Measurements from ENCODE around the gene ZFYVE28. TPM values are rescaled to one million over a fixed set of nuclear protein-coding genes. Genes with fewer than 3 reads are reported as not detected.

ZFYVE28 gene
- polyA plus RNA-seq, 1 of the 3 experiments (the other 2 are of a cell fraction), result 3.2 TPM

DNA sequence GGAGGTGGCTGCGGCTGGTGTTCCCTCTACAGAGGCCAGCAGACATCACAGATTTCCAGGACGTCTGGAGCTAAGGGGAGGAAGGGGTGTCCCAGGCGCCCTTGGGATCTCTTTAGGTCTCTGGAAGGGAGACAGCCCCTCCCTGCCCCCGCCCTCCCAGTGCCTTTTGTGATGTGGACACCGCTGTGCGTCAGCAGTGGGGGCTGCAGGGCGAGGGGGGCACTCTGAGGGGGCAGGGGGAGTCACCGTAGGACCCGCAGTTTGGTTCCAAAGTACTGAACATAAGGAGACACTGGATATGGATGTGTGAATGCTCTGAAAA, 130.9 kb downstream of the ZFYVE28 start:
- no peak overlapping the region for H3K4me3 ChIP-seq (ENCODE audit: low read depth in 2 of 2, low read length in 1 of 2)
- no peaks in the 10 kb centered on the region for H3K9me3 ChIP-seq
- H3K27ac ChIP-seq (ENCODE audit: low read depth in 2 of 2, low read length in 1 of 2), result no peak overlapping the region
- no peaks in the 10 kb centered on the region for H3K27me3 ChIP-seq (ENCODE audit: insufficient read depth)
- no peak overlapping the region for H3K4me2 ChIP-seq
- no peaks in the 10 kb centered on the region for H4K20me1 ChIP-seq (ENCODE audit: insufficient read depth)
- no peak for TF ChIP-seq CTCF (IDR thresholded peaks at IDR 0.05)
- TF ChIP-seq, protein P1, sequence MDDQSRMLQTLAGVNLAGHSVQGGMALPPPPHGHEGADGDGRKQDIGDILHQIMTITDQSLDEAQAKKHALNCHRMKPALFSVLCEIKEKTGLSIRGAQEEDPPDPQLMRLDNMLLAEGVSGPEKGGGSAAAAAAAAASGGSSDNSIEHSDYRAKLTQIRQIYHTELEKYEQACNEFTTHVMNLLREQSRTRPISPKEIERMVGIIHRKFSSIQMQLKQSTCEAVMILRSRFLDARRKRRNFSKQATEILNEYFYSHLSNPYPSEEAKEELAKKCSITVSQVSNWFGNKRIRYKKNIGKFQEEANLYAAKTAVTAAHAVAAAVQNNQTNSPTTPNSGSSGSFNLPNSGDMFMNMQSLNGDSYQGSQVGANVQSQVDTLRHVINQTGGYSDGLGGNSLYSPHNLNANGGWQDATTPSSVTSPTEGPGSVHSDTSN (IDR thresholded peaks at IDR 0.05), result no peak
- TF ChIP-seq TEAD4 (IDR thresholded peaks at IDR 0.05; ENCODE audit: borderline replicate concordance, insufficient read depth), result no peak
- TF ChIP-seq RAD21 (IDR thresholded peaks at IDR 0.05; ENCODE audit: low read length), result no peak
- no peak for TF ChIP-seq RXRA (IDR thresholded peaks at IDR 0.05; ENCODE audit: borderline replicate concordance, low read depth)
- TF ChIP-seq MEF2A (IDR thresholded peaks at IDR 0.05; ENCODE audit: borderline replicate concordance, low read depth), result no peak
- TF ChIP-seq FOSL2 (IDR thresholded peaks at IDR 0.05; ENCODE audit: borderline replicate concordance, low read depth), result no peak
- TF ChIP-seq ZBTB33 (IDR thresholded peaks at IDR 0.05; ENCODE audit: borderline replicate concordance, low read depth), result no peak
- no peak for TF ChIP-seq SMC3 (IDR thresholded peaks at IDR 0.05; ENCODE audit: low read depth, low read length)
- no peak for TF ChIP-seq RFX5 (IDR thresholded peaks at IDR 0.05; ENCODE audit: low read length)
- TF ChIP-seq, protein P2, sequence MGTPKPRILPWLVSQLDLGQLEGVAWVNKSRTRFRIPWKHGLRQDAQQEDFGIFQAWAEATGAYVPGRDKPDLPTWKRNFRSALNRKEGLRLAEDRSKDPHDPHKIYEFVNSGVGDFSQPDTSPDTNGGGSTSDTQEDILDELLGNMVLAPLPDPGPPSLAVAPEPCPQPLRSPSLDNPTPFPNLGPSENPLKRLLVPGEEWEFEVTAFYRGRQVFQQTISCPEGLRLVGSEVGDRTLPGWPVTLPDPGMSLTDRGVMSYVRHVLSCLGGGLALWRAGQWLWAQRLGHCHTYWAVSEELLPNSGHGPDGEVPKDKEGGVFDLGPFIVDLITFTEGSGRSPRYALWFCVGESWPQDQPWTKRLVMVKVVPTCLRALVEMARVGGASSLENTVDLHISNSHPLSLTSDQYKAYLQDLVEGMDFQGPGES (IDR thresholded peaks at IDR 0.05; ENCODE audit: low read depth, low read length), result no peak
- no peak for TF ChIP-seq POLR2AphosphoS5 (IDR thresholded peaks at IDR 0.05; ENCODE audit: low read depth, low read length)
- TF ChIP-seq GATA2 (CRISPR knock-in tag; IDR thresholded peaks at IDR 0.05), result no peak
- H3K9me2 ChIP-seq, result no peaks in the 10 kb centered on the region
- H3K9ac ChIP-seq, result no peak overlapping the region
- H2AFZ ChIP-seq (ENCODE audit: low read depth), result no peak overlapping the region
- H3K4me1 ChIP-seq (ENCODE audit: control insufficient read depth in 1 of 2, insufficient read depth in 2 of 2, low read depth in 1 of 2, low read length in 1 of 2), result peaks cover 5 to 44% of the 10 kb centered on the region in 2 experiments; a peak in 2 of 4 replicates
- no peak for DNase-seq
- no peaks in the 10 kb centered on the region for H3K36me3 ChIP-seq (replicated peaks in 1 of 2; ENCODE audit: control insufficient read depth in 1 of 2, insufficient read depth in 2 of 2, low read length in 1 of 2)
- no peaks in the 10 kb centered on the region for H3K79me2 ChIP-seq (ENCODE audit: insufficient read depth)
- POLR2A ChIA-PET, result no interaction called here
- CTCF ChIA-PET, result no interaction called here
- H3F3A ChIP-seq (replicated peaks; ENCODE audit: insufficient read depth), result no peaks in the 10 kb centered on the region
- 82% methylated on average over 7 of the region's 9 CpGs for WGBS (ENCODE audit: low lambda C conversion rate)

All from SK-N-SH (cell line).